Keratinocyte (primary cell): Measurements from ENCODE around the gene CTXND1. TPM values are rescaled to one million over a fixed set of nuclear protein-coding genes. Genes with fewer than 3 reads are reported as not detected.
A peak's percentile ranks its signal among the peaks of the same experiment; 100 is the strongest.

Source experiments
- DNase-seq: peaks from one replicate; pipeline ENCODE4 v3.0.0-alpha.2; 2011; ENCODE audit warnings: low read depth, missing footprints, low spot score
- FAIRE-seq: peaks from 2 replicates; lab custom pipeline; 2011; peaks lifted over from hg19 to GRCh38; lab: Jason Lieb, UNC
- H2AFZ ChIP-seq: 2 replicates; pipeline ENCODE4 v1.6.0; 2012; ENCODE audit warnings: low read length, control low read depth, inconsistent platforms; ENCODE audit not compliant: control insufficient read depth
- H3K27ac ChIP-seq: 2 replicates; pipeline ENCODE4 v1.5.1; 2011; ENCODE audit warnings: low read length; ENCODE audit not compliant: control insufficient read depth, insufficient read depth
- H3K27me3 ChIP-seq: 3 replicates; pipeline ENCODE4 v1.6.0; 2011; ENCODE audit warnings: low read length; ENCODE audit not compliant: control insufficient read depth, insufficient read depth; ENCODE audit errors: extremely low read depth
- H3K36me3 ChIP-seq, 2 experiments: 2 replicates in 1 of 2; 3 replicates in 1 of 2; pipeline ENCODE4 v1.5.1; 2011; ENCODE audit warnings: low read length in 2 of 2, mild to moderate bottlenecking in 1 of 2; ENCODE audit not compliant: control insufficient read depth in 2 of 2, insufficient read depth in 2 of 2; ENCODE audit errors: extremely low read depth in 1 of 2
- H3K4me1 ChIP-seq: 3 replicates; pipeline ENCODE4 v1.5.1; 2011; ENCODE audit warnings: low read length; ENCODE audit not compliant: control insufficient read depth, insufficient read depth; ENCODE audit errors: extremely low read depth
- H3K4me2 ChIP-seq: 3 replicates; pipeline ENCODE4 v1.6.0; 2011; ENCODE audit warnings: low read depth, low read length; ENCODE audit not compliant: control insufficient read depth, insufficient read depth; ENCODE audit errors: extremely low read depth
- H3K4me3 ChIP-seq, 3 experiments: fragments of 200-600 bp in 1 of 3; sonication (generic) in 1 of 3; 2 replicates in 2 of 3; 3 replicates in 1 of 3; pipeline ENCODE4 v1.5.1; 2011 to 2016; ENCODE audit warnings: low read length in 3 of 3, mild to moderate bottlenecking in 3 of 3, control low read depth in 2 of 3, inconsistent platforms in 1 of 3, low read depth in 1 of 3, mixed read lengths in 1 of 3, mixed run types in 1 of 3, moderate library complexity in 1 of 3; ENCODE audit not compliant: control insufficient read depth in 2 of 3, insufficient read depth in 2 of 3; ENCODE audit errors: extremely low read depth in 1 of 3
- H3K79me2 ChIP-seq: 2 replicates; pipeline ENCODE4 v1.6.0; 2012; ENCODE audit warnings: low read length; ENCODE audit not compliant: control insufficient read depth, insufficient read depth
- H3K9ac ChIP-seq: 3 replicates; pipeline ENCODE4 v1.6.0; 2011; ENCODE audit warnings: low read length; ENCODE audit not compliant: control insufficient read depth, insufficient read depth; ENCODE audit errors: extremely low read depth
- H3K9me1 ChIP-seq: 3 replicates; pipeline ENCODE4 v1.6.0; 2011; ENCODE audit warnings: low read length; ENCODE audit not compliant: control insufficient read depth, insufficient read depth; ENCODE audit errors: extremely low read depth
- H3K9me3 ChIP-seq: 2 replicates; pipeline ENCODE4 v1.5.1; 2012; ENCODE audit warnings: low read depth, low read length; ENCODE audit not compliant: control insufficient read depth
- H4K20me1 ChIP-seq: 3 replicates; pipeline ENCODE4 v1.6.0; 2011; ENCODE audit warnings: low read length; ENCODE audit not compliant: control insufficient read depth, insufficient read depth; ENCODE audit errors: extremely low read depth
- EZH2 ChIP-seq: IDR thresholded peaks from one replicate; pipeline ENCODE4 v1.6.1; 2012; ENCODE audit warnings: inconsistent platforms, mild to moderate bottlenecking, low read length, moderate library complexity
- dilution Hi-C: fragments of 300-500 bp; cut with MboI; formaldehyde crosslinking; loops from one replicate; pipeline ENCODE4 v1.7.0; 2020; ENCODE audit warnings: low sequenced_read_pairs; ENCODE audit not compliant: extremely low pct_ligation_motif_present
- polyA plus RNA-seq, 5 experiments: library from polyadenylated mRNA; depleted of rRNA in 3 of 5; stranded (reverse) in 3 of 5; stranded (forward) in 1 of 5; unstranded in 1 of 5; fragments of >200 nt; gene quantifications; 1 replicate in 1 of 5; 2 replicates in 3 of 5; 3 replicates in 1 of 5; pipeline versions ENCODE4 v1.2.1 to v1.2.3, GENCODE V29; 2011 to 2012; ENCODE audit warnings: missing spikeins in 2 of 5, low read depth in 1 of 5, low replicate concordance in 1 of 5
- TF ChIP-seq, protein P1 (sequence below), 3 experiments: IDR thresholded peaks in 1 of 3; conservative IDR thresholded peaks in 1 of 3; optimal IDR thresholded peaks in 1 of 3; 2 replicates in 2 of 3; 3 replicates in 1 of 3; pipeline versions ENCODE3 to v1.5.1; 2011; ENCODE audit warnings: low read length in 3 of 3, mild to moderate bottlenecking in 3 of 3, moderate library complexity in 2 of 3, control low read depth in 1 of 3, inconsistent platforms in 1 of 3; ENCODE audit not compliant: insufficient read depth in 2 of 3; ENCODE audit errors: extremely low read depth in 1 of 3

Gene CTXND1
- polyA plus RNA-seq, 1 donor (not counting 4 experiments of a cell fraction or from before 2014, with no cell fraction given): not detected

DNA sequence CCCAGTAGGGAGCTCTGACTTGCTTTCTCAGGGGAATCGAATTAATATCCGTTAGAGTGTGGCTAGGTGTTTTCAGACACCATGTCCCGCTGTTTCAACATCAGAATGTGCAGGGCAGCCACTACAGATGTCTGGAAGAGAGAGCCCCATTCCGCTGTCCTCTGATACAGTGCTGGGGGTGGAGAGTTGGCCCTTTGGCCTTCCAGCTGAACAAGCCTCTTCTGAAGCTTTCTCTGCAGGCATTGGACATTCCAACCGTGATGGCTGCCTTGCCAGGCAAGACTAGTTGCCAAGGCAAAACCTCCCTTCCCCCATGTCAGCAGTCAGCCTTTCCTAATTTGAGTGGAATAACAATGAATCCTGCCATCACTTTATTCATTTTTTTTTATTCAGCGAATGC is 97.7 kb downstream of the CTXND1 start:
- Histone ChIP-seq H3K79me2 (no peaks in the 10 kb centered on the region), H3K9me3 (no peaks in the 10 kb centered on the region), H3K9me1 (no peaks in the 10 kb centered on the region), H3K27ac (no peak overlapping the region), H4K20me1 (no peaks in the 10 kb centered on the region), H3K27me3 (no peaks in the 10 kb centered on the region), H2AFZ (no peak overlapping the region), H3K4me3 (no peak overlapping the region), H3K4me2 (no peak overlapping the region), H3K4me1 (peaks cover 11% of the 10 kb centered on the region), H3K9ac (no peak overlapping the region), H3K36me3 (peaks cover 1 to 4% of the 10 kb centered on the region in 2 experiments)
- DNase-seq (no peak), FAIRE-seq (no peak)
- dilution Hi-C loops: no loop called here
- TF ChIP-seq, protein P1, sequence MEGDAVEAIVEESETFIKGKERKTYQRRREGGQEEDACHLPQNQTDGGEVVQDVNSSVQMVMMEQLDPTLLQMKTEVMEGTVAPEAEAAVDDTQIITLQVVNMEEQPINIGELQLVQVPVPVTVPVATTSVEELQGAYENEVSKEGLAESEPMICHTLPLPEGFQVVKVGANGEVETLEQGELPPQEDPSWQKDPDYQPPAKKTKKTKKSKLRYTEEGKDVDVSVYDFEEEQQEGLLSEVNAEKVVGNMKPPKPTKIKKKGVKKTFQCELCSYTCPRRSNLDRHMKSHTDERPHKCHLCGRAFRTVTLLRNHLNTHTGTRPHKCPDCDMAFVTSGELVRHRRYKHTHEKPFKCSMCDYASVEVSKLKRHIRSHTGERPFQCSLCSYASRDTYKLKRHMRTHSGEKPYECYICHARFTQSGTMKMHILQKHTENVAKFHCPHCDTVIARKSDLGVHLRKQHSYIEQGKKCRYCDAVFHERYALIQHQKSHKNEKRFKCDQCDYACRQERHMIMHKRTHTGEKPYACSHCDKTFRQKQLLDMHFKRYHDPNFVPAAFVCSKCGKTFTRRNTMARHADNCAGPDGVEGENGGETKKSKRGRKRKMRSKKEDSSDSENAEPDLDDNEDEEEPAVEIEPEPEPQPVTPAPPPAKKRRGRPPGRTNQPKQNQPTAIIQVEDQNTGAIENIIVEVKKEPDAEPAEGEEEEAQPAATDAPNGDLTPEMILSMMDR (optimal IDR thresholded peaks at IDR 0.05 in 1 of 3, IDR thresholded peaks at IDR 0.05 in 1 of 3, conservative IDR thresholded peaks at IDR 0.05 in 1 of 3; ENCODE audit: extremely low read depth in 1 of 3, insufficient read depth in 2 of 3, low read length in 3 of 3): no peak
- no peak for TF ChIP-seq EZH2

DNA sequence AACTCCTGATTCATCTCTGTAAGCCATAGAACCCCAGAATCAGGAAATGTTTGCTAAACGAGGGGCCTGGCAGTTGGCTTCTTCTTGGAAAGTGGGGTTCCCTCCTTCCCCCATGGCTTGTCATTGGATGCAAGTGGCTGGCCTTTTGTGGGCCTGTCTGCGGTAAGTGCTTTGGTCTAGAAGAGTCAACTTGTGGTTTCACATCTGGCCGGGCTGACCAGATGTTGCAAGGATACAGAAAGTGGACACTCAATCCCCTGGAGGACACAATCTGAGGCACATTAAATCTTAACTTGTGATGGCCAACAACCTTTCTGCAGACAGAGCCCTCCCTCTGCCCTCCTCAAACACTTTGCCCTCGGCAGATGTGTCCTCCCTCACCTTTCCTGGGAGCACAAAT is 98.1 kb downstream of the CTXND1 start:
- Histone ChIP-seq H3K79me2 (no peaks in the 10 kb centered on the region), H3K9me3 (no peaks in the 10 kb centered on the region), H2AFZ (no peak overlapping the region), H3K27ac (peak overlapping the region; percentile 64), H3K9ac (peak overlapping the region; percentile 82), H3K4me3 (peak overlapping the region in 2 of 3 experiments; percentile 71 to 88), H3K9me1 (no peaks in the 10 kb centered on the region), H4K20me1 (no peaks in the 10 kb centered on the region), H3K36me3 (peaks cover 0 to 4% of the 10 kb centered on the region in 2 experiments), H3K27me3 (no peaks in the 10 kb centered on the region), H3K4me2 (peak overlapping the region; percentile 78), H3K4me1 (peaks cover 11% of the 10 kb centered on the region)
- DNase-seq (no peak), FAIRE-seq (no peak)
- dilution Hi-C loops: no loop called here
- TF ChIP-seq EZH2: no peak
- TF ChIP-seq, protein P1 (optimal IDR thresholded peaks at IDR 0.05 in 1 of 3, IDR thresholded peaks at IDR 0.05 in 1 of 3, conservative IDR thresholded peaks at IDR 0.05 in 1 of 3; ENCODE audit: extremely low read depth in 1 of 3, insufficient read depth in 2 of 3, low read length in 3 of 3): no peak
